ENCODE results near the gene C10orf53.
"Not testable (repeated sequence)": the region's sequence is repeated elsewhere in the genome, so short reads cannot be mapped to it uniquely, and the experiment has no call there.

C10orf53 gene

DNA sequence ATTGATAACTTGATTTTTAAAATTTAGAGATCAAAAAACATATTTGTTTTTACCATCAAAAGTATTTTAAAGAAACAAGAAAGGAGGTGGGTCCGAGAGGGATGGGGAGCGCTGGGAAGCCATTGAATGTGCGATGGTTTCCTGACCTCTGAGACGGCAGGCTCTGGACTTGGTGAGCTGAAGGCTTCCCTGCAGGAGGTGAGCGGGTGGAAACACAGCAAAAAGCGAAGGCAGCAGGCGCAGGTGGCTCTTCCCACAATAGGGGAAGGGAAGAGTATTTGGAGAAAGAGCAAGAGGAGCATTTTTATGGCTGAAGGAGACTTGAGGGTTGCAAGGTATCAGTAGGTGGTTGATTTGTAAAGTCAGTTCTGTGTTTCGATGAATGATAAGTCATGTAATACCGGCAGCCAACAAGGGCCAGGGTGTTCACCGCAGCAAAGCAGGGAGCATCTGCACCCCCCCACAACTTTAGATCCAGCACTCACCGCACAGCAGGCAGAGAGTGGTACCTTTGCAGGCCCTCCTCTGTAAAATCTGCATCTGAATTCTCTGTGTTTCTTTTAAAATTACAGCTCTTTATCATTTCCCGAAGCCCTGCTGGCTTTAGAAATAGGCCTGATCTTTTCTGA lies 10.5 kb downstream of the C10orf53 start:
- DNase-seq = no peak

DNA sequence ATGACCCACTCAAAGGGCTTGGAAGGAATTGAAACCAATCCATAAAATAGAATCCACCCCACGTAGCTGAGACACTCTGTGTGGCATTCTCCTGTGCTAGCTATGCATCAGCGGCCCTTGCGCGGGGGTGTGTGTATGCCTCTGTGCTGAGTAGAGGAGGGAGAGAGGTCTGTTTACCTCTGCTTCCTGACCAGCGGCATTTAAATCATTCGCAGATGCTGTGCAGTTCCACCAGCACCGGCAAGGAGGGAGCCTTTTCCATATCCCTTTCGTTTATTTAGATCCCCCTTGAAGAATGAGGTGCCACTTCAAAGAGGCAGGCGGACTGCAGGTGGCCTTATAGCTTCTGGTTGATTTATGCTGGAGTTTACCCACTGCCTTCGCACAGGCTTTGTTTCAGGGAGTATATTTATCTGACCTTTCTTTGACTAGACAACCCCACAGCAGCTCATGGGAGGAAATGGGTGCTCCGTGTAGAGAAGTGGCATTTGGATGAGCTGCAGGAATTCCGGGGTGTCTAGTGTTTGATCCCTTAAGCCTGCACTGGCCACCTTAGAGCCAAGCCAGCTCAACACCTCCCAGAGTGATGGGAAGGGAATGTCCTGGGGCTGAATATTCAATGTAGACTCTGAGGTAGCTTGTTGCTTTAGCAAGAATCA lies 11.4 kb downstream of the C10orf53 start:
- DNase-seq = no peak

GRCh38 chr10:49691588-49691987 lies 12.1 kb downstream of the C10orf53 start:
- DNase-seq = no peak

DNA sequence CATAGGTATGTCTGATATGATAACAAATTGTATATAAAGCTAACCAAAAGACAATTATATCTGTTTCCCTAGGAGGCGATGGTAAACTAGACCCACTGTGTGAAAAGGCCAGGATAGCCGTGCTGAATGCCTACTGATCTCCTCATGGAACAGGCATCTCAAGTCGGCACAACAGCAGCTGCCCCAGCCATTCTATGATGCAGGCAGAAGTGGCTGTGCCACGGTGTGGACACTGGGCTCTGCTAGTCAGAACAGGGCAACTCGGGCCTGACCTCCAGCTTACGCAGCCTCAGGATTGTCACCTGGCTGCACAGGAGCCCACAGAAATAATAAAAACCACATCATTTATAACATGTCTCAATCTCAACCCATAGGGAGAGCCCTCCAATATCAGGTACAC lies 15.0 kb downstream of the C10orf53 start:
- no peak for DNase-seq

GRCh38 chr10:49696311-49696710 lies 16.9 kb downstream of the C10orf53 start:
- no peak for DNase-seq

DNA sequence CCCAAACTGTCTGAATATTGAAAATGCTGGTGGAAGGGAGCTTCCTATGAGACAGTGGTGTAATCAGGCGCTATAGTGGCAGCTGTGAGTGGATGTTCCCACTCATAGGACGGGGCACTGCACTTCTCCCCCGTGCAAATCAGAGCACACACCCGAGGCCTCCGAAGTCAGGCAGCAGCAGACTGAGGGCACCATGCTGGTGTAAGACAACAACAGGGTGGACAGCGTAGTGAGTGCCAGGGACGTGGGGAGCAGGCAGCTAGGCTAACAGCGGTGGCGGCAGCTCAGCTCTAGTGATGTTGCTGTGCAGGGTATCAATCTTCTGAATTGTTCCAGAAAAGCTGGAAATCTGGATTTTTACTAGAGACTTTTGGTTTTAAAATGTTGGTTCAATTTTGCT lies 19.2 kb downstream of the C10orf53 start:
- no peak for DNase-seq

- DNase-seq = no peak
These were observed 20.8 kb downstream of the C10orf53 start for GRCh38 chr10:49700211-49700610.

DNA sequence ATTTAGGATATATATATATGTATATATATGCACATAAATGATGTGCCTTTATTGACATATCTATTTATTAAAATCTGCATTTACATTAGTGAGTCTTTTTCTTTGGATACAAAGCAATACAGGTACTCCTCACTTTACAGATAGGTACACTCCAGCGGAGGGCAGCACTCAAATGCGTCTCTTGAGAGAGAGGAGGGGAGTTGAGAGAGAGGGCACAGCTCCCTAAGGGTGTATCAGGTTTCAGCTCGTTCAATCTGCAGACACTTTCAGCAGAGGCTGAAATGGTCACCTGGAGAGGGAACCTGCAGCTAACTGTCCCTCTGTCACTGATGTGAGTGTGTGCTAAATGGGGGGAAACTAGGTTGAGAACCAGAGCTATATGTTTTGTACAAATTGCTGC lies 21.5 kb downstream of the C10orf53 start:
- DNase-seq = no peak

GRCh38 chr10:49707585-49707984 lies 28.1 kb downstream of the C10orf53 start:
- DNase-seq = no peak

DNA sequence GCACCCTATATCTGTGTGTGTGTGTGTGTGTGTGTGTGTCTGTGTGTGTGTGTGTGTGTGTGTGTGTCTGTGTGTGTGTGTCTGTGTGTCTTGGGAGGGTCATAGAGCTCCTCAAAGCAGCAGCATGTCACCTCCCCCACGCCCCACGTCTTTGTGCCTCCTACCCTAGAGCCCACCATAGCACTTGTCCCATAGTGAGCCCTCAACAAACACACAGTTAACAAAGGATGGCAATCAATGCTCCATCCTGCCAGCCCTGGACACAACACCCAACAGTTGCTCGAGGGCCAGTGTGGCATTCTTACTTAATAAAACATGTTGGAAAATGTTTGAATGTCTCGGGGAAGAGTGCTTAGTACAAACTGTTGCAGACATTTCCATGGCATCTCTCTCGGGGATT lies 30.5 kb downstream of the C10orf53 start:
- no peak for DNase-seq

- DNase-seq = no peak
These were observed 31.5 kb downstream of the C10orf53 start for GRCh38 chr10:49710966-49711365.

DNA sequence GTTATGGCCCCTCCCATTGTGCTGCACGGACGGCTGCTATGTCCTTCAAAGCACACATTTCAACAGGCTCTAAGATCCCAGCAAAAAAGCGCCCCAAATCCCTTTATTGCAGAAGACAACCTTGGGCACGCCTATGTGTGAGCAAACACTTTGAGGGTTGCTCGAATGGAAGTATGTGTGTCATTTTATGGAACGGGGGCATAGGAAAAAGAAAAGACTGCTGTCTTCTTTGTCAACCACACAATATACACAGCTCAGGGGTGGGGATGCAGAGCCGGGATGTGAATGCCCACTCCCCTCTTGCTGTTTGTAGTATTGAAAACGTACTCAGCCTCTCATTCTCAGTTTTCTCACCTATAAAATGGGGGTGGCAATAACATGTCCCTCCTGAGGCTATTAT lies 32.0 kb downstream of the C10orf53 start:
- DNase-seq = no peak

DNA sequence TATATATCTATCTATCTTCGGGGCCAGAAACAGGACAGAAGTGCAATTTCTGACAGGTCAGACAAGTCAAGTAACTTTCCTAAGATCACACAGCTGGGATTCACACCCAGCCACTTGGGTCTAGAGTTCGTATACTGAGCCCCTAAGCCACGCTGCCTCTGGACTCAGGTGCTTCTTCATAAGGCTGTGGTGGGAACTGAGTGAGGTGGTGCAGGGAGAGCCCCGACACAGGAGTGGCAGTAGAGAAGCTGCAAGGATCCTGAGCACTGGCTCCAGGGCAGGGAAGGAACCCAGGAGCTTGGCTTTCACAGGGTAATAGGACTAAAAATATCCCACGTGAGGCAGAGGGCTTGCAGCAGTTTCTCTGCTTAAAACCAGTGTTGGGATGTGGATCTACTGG lies 33.8 kb downstream of the C10orf53 start:
- no peak for DNase-seq

DNA sequence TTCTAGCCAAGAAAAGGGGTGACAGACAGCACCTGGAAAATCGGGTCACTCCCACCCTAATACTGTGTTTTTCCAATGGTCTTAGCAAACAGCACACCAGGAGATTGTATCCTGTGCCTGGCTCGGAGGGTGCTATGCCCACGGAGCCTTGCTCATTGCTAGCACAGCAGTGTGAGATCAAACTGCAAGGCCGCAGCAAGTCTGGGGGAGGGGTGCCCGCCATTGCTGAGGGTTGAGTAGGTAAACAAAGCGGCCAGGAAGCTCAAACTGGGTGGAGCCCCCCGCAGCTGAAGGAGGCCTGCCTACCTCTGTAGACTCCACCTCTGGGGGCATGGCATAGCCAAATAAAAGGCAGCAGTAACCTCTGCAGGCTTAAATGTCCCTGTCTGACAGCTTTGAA lies 35.7 kb downstream of the C10orf53 start:
- not testable (repeated sequence) for DNase-seq

DNA sequence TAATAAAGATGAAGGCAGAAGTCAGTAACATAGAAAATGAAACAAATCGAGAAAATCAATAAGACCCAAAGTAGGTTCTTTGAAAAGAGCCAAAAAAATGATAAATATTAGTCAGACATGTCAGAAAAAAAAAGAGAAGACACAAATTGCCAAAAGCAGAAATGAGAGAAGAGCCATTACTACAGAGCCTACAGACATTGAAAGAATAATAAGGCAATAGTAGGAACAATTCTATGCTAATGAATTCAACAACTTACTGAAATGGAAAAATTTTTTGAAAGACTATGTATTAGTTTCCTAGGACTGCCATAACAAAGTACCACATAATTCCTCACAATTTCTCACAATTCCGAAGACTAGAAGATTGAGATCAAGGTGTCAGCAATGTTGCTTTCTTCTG lies 47.1 kb downstream of the C10orf53 start:
- DNase-seq = no peak

DNA sequence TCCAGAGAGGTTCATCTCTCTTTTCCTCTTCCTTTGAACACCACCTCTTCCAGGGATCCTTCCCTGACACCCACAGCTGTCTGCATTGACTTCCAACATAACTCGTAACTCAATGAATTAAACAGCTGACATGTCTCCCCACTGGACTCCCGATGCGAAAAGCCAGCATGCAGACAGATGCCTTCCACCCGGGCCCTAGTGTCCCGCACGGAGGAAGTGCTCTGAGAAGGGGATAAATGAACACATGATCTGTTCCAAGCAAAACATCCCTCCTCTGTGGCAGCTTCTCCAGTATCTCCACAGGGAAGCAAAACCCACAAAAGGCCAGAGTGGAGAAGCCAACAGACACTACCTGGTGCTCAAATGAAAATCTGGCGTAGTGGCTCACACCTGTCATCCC lies 54.4 kb downstream of the C10orf53 start:
- no peak for DNase-seq

GRCh38 chr10:49734676-49735075 lies 55.2 kb downstream of the C10orf53 start:
- no peak for DNase-seq

DNA sequence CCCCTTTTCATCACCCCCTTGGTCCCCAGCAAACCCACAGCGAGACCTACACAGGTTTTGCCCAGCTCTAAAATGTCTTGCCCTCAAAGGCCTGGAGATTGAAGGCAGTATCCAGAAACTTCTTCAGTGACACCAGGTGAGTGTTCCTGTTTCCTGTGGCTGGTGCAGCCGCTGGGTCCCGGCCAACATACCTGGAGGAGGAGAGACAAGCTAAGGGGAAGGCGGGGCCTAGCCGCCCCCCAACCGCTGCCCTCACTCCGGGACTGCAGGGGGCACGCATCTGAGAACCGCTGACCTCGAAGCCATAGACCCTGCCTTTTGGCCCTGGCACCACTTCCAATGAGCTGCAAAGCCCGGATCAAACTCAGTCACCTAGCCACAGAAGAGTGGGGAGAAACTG lies 55.7 kb downstream of the C10orf53 start:
- DNase-seq = no peak

- no peak for DNase-seq
These were observed 56.6 kb downstream of the C10orf53 start for GRCh38 chr10:49735848-49736563.

DNA sequence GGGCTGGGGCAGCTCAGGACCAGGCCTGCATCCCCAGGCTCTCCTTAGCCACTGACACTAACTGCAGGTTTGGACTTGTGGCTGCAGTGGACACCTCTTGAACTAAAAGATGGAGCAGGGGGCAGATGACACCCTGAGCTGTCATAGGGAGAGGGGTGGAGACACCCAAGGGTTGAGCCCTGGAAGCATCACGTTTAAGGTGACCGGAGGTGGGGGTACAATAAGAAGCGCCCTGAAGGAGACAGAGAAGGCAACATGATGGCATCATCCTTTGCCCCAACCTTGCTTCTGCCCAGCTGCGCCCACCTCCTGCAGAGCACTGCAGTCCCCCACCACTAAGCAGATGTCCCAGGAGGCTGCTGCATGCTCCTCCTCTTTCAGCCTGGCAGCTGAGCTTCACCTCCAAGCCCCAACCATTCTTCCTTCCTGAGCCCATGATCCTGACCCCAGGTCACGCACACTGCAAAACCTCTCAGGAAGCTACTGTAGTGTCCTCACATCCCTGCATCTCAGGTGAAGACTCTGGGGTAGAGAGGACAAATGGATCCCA lies 57.2 kb downstream of the C10orf53 start:
- no peak for DNase-seq

DNA sequence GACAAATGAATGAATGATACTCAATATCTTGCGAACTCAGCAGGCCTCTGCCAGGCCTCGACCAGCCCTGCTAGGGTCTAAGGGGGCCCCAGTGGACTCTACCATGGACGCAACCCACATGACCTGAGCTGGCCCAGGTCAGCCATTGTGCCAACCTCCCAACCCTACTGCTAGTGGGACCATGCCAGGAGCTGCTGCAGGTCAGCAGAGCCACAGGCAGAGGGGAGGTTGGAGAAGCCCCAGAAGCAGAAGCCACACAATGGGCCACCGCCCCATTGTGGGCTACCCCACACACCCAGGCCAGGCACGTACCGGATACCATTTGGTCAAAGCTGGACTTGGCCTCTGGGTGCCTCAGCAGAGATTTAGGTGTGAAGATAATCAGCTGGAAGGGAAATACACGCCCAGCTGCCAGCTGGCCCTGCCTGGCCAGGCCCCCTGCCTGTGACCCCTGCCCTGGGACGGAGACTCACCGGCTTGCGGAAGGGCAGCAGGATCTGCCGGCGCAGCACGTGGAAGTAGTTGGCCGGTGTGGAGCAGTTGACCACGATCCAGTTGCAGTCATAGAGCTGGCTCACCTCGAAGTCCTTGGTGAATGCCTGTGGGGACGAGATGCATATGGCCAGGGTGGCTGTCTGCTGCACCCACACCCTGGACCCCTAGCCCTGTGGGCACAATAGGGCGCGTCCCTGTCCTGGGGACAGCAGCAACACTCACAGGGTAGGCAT lies 58.2 kb downstream of the C10orf53 start:
- DNase-seq = no peak

DNA sequence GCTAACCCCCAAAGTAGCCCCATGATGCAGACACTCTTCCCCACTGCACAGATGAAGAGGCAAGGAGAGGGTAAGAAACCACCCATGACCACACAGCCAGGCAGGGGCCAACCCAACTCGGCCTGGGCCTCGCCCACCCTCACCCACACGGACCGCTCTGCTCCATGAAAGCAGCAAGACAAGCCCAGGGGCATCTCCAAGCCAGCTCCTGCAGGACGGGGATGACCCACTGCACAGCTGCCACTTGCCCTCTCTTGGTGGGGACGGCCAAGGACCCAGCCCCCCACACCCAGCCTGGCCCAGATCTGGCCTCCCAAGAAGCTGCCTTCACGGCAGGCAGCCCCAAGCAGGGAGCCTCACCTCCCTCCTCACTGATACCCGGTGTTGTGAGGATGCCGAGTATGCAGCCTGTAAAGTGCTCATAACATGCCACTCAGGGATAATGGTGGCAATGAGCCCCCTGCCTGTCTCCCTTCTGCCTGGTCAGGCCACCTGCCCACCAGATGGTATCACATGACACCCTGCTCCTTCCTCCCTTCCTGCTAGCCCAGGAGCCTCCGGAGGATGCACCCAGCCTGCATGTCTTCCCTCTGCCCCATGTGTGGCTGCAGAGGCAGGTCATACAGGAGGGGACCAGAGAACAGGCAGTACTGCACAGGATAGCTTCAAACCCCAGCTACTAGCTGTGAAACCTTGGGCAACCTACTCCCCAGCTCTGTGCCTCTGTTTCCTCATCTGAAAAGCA lies 59.3 kb downstream of the C10orf53 start:
- DNase-seq = no peak

DNA sequence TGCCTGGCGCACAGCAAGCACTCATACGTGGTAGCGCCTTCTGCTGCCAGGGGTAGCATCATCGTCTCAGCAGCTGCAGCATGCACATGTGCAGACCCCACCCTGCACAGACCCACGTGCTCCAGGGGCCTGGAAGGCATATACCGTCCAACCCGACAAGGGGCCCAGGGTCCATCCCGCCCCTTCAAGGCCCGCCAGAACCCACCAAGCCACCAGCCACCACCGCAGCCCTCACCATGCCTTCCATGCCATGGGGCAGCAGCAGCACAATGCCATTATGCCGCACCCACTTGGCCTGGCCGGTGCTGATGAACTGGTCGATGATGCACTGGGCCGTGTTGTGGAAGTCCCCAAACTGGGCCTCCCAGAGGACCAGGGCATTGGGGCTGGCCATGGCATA lies 60.0 kb downstream of the C10orf53 start:
- no peak for DNase-seq
